HEK293 (cell line): ENCODE measurements around the gene CC2D2A.

Experiments used
- MEIS1 ChIP-seq: sonication (generic); formaldehyde crosslinking; IDR thresholded peaks from 2 replicates; pipeline ENCODE4 v1.8.1; 2022; ENCODE audit warnings: missing genetic modification reagents, mild to moderate bottlenecking, borderline replicate concordance
- SCRT2 ChIP-seq: fragments of 450-650 bp; formaldehyde crosslinking; IDR thresholded peaks from 2 replicates; pipeline ENCODE4 v1.5.1; 2016; ENCODE audit warnings: missing biosample characterization, missing genetic modification characterization
- TRIM28 ChIP-seq: IDR thresholded peaks from 2 replicates; pipeline ENCODE4 v1.6.1; 2011; ENCODE audit warnings: low read length, control low read depth, borderline replicate concordance
- ZNF121 ChIP-seq: fragments of 450-650 bp; formaldehyde crosslinking; IDR thresholded peaks from 2 replicates; pipeline ENCODE4 v1.5.1; 2016; ENCODE audit warnings: missing biosample characterization, missing genetic modification characterization
- ZNF274 ChIP-seq, 2 experiments: fragments of 200-500 bp in 1 of 2; fragments of 450-650 bp in 1 of 2; sonication (Bioruptor generic) in 1 of 2; formaldehyde crosslinking in 1 of 2; IDR thresholded peaks; 2 replicates each; pipeline versions ENCODE4 v1.5.1 to v1.6.1; 2014 to 2016; ENCODE audit warnings: borderline replicate concordance in 1 of 2, inconsistent platforms in 1 of 2, low read length in 1 of 2, missing biosample characterization in 1 of 2, missing genetic modification characterization in 1 of 2
- ZNF792 ChIP-seq: fragments of 450-650 bp; formaldehyde crosslinking; IDR thresholded peaks from 2 replicates; pipeline ENCODE4 v1.5.1; 2016; ENCODE audit warnings: missing biosample characterization, missing genetic modification characterization
- TF ChIP-seq, protein P1 (sequence below): fragments of 450-650 bp; formaldehyde crosslinking; IDR thresholded peaks from 2 replicates; pipeline ENCODE4 v1.5.1; 2016; ENCODE audit warnings: missing biosample characterization, missing genetic modification characterization
- TF ChIP-seq, protein P2 (sequence below): sonication (generic); formaldehyde crosslinking; IDR thresholded peaks from 2 replicates; pipeline ENCODE4 v1.8.1; 2022; ENCODE audit warnings: mild to moderate bottlenecking, moderate library complexity, missing genetic modification reagents
- TF ChIP-seq, protein P3 (sequence below): fragments of 450-650 bp; formaldehyde crosslinking; IDR thresholded peaks from 2 replicates; pipeline ENCODE4 v1.5.1; 2016; ENCODE audit warnings: missing biosample characterization, missing genetic modification characterization
- TF ChIP-seq, protein P4 (sequence below): fragments of 450-650 bp; formaldehyde crosslinking; IDR thresholded peaks from 2 replicates; pipeline ENCODE4 v1.5.1; 2016; ENCODE audit warnings: missing biosample characterization, missing genetic modification characterization, low read depth

DNA sequence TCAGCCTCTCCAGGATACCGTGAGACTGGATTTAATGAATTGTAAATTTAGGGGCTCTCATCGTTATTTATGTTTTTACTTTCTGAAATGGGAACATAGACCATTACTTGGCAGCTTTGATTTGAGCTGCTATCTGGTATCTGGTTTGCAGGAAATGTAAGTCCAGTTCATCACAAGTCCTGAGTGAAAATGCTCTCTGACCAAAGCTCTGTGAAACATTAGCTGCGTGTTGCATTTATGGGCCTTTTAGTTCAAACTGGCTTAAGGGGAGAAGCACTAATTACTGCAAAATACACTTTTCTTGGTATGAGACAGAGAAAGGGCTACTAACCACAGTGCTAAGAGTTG lies 420 bp downstream of the CC2D2A start:
- TF ChIP-seq, protein P1, sequence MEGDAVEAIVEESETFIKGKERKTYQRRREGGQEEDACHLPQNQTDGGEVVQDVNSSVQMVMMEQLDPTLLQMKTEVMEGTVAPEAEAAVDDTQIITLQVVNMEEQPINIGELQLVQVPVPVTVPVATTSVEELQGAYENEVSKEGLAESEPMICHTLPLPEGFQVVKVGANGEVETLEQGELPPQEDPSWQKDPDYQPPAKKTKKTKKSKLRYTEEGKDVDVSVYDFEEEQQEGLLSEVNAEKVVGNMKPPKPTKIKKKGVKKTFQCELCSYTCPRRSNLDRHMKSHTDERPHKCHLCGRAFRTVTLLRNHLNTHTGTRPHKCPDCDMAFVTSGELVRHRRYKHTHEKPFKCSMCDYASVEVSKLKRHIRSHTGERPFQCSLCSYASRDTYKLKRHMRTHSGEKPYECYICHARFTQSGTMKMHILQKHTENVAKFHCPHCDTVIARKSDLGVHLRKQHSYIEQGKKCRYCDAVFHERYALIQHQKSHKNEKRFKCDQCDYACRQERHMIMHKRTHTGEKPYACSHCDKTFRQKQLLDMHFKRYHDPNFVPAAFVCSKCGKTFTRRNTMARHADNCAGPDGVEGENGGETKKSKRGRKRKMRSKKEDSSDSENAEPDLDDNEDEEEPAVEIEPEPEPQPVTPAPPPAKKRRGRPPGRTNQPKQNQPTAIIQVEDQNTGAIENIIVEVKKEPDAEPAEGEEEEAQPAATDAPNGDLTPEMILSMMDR: no peak
- TF ChIP-seq, protein P2, sequence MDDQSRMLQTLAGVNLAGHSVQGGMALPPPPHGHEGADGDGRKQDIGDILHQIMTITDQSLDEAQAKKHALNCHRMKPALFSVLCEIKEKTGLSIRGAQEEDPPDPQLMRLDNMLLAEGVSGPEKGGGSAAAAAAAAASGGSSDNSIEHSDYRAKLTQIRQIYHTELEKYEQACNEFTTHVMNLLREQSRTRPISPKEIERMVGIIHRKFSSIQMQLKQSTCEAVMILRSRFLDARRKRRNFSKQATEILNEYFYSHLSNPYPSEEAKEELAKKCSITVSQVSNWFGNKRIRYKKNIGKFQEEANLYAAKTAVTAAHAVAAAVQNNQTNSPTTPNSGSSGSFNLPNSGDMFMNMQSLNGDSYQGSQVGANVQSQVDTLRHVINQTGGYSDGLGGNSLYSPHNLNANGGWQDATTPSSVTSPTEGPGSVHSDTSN (CRISPR knock-in tag): no peak
- TF ChIP-seq, protein P3, sequence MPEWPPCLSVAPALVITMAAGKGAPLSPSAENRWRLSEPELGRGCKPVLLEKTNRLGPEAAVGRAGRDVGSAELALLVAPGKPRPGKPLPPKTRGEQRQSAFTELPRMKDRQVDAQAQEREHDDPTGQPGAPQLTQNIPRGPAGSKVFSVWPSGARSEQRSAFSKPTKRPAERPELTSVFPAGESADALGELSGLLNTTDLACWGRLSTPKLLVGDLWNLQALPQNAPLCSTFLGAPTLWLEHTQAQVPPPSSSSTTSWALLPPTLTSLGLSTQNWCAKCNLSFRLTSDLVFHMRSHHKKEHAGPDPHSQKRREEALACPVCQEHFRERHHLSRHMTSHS (tag by site-specific recombination): no peak
- TF ChIP-seq TRIM28 (no peak), ZNF792 (no peak), SCRT2 (no peak), ZNF121 (tag by site-specific recombination) (no peak), MEIS1 (CRISPR knock-in tag) (no peak), ZNF274 (IDR thresholded peaks at IDR 0.05; ENCODE audit: low read length) (no peak), ZNF274 (tag by site-specific recombination; IDR thresholded peaks at IDR 0.05; ENCODE audit: borderline replicate concordance) (no peak)
- TF ChIP-seq, protein P4, sequence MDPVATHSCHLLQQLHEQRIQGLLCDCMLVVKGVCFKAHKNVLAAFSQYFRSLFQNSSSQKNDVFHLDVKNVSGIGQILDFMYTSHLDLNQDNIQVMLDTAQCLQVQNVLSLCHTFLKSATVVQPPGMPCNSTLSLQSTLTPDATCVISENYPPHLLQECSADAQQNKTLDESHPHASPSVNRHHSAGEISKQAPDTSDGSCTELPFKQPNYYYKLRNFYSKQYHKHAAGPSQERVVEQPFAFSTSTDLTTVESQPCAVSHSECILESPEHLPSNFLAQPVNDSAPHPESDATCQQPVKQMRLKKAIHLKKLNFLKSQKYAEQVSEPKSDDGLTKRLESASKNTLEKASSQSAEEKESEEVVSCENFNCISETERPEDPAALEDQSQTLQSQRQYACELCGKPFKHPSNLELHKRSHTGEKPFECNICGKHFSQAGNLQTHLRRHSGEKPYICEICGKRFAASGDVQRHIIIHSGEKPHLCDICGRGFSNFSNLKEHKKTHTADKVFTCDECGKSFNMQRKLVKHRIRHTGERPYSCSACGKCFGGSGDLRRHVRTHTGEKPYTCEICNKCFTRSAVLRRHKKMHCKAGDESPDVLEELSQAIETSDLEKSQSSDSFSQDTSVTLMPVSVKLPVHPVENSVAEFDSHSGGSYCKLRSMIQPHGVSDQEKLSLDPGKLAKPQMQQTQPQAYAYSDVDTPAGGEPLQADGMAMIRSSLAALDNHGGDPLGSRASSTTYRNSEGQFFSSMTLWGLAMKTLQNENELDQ (tag by site-specific recombination): no peak
